CD4-positive, alpha-beta T cell treated with Interleukin-2 at 100 ng/mL for 4 hours (primary cell): ENCODE results near the gene QSOX2.

Experiments
- DNase-seq: peaks from one replicate; pipeline ENCODE4 v3.0.0-alpha.2; 2020; ENCODE audit warnings: low spot score

The QSOX2 gene

GRCh38 chr9:136173648-136174290 lies 71.8 kb downstream of the QSOX2 start:
- no peak for DNase-seq

- no peak for DNase-seq
Observed at GRCh38 chr9:136172412-136173079, 73.1 kb downstream of the QSOX2 start.

- DNase-seq: no peak
Observed at GRCh38 chr9:136171801-136172411, 73.7 kb downstream of the QSOX2 start.

- DNase-seq: no peak
Observed at GRCh38 chr9:136171009-136171800, 74.4 kb downstream of the QSOX2 start.

GRCh38 chr9:136170006-136170901 lies 75.4 kb downstream of the QSOX2 start:
- peak; percentile 40 for DNase-seq

- no peak for DNase-seq
Observed at GRCh38 chr9:136169495-136169894, 76.1 kb downstream of the QSOX2 start.

GRCh38 chr9:136163248-136163850 lies 82.3 kb downstream of the QSOX2 start:
- DNase-seq: no peak

- no peak for DNase-seq
Observed at GRCh38 chr9:136160995-136161610, 84.5 kb downstream of the QSOX2 start.

GRCh38 chr9:136160381-136160841 lies 85.2 kb downstream of the QSOX2 start:
- DNase-seq: no peak

GRCh38 chr9:136159851-136160250 lies 85.8 kb downstream of the QSOX2 start:
- DNase-seq: no peak

- no peak for DNase-seq
Observed at GRCh38 chr9:136157477-136158265, 87.9 kb downstream of the QSOX2 start.
